ENCODE results near the gene NOL9. TPM values are rescaled to one million over a fixed set of nuclear protein-coding genes. Genes with fewer than 3 reads are reported as not detected.

NOL9 gene
- total and polyA plus RNA-seq, 5 experiments from 2014 or later, result 10.4 to 93.0 (median 19.4) TPM

DNA sequence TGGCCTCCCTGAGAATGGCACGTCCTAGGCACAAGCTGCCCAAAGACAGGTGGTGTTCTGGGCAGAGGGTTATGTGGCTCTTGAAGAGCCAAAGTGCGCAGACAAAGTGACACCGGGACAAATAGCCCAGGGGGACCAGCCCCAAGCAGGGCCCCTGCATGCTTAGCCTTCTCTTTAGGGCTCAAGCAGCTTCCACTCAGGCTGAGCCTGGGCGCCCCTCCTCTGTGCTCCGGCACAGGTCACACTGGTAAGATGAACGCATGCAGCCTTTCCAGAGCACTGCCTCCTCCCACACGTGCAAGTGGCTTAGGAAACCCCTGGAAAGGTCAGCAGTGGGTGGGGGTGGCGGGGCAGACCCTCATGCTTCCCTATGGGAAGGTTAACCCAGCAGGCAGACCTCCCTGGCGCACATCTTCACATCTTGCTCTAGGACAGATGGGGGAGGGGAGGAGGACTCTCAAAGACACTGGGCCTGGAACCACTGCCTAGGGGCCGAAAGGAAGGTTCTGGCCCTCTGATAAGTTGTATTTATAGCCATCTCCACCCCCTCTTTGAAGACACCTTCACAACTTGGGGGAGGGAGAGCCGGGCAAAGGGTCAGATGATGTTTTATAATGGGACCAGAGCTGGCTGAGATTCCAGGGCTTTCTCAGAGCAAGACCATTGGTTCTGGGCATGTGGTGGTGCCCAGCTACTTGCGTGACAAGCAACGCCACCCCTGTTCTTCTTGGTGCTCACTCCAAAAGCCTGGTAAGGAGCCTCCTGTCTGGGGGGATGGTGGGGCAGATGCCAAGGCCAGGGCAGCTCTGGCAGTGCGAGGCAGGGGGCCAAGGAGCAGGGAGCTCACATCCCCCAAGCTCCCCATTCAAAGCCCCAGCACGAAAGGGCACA, 42.8 kb upstream of the NOL9 start:
- no peaks in the 10 kb centered on the region for H3K9me3 Mint-ChIP-seq
- peaks cover 19 to 69% (median 61%) of the 10 kb centered on the region in 4 donors for H3K4me1 Mint-ChIP-seq
- peak overlapping the region in 5 of 10 donors; percentile 31 to 56 (median 41) for H3K27ac Mint-ChIP-seq
- H3K27me3 Mint-ChIP-seq, result no peaks in the 10 kb centered on the region
- POLR2A ChIA-PET, result interaction anchor here (0.9 to 1.7 kb wide), 3 partner anchors 9 to 43 kb away, joined by 3 to 7 read pairs (median 5); partner anchors contain the start of gene NOL9
- DNase-seq, result no peak
- peaks cover 0 to 52% (median 4%) of the 10 kb centered on the region in 3 donors for H3K36me3 Mint-ChIP-seq
- no peak for ATAC-seq
- peak overlapping the region in 4 of 10 donors; percentile 11 to 29 (median 24) for H3K4me3 Mint-ChIP-seq

DNA sequence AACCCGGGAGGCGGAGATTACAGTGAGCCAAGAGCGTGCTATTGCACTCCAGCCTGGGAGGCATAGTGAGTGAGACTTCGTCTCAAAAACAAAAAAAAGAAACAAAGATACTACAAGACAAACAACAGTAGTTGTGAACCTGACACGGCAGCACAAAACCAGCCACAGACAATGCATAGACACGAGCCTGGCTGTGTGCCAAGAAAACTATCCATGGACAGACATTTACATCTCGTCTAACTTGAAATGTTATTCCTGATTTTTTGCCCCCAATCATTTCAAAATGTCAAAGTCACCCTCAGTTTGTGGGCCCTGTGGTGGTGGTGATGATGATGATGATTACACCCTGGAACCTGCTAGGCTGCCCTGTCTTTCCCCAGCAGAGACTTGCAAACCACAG, 42.0 kb upstream of the NOL9 start:
- H3K4me3 Mint-ChIP-seq, result peak overlapping the region in 6 of 10 donors; percentile 16 to 68 (median 32)

DNA sequence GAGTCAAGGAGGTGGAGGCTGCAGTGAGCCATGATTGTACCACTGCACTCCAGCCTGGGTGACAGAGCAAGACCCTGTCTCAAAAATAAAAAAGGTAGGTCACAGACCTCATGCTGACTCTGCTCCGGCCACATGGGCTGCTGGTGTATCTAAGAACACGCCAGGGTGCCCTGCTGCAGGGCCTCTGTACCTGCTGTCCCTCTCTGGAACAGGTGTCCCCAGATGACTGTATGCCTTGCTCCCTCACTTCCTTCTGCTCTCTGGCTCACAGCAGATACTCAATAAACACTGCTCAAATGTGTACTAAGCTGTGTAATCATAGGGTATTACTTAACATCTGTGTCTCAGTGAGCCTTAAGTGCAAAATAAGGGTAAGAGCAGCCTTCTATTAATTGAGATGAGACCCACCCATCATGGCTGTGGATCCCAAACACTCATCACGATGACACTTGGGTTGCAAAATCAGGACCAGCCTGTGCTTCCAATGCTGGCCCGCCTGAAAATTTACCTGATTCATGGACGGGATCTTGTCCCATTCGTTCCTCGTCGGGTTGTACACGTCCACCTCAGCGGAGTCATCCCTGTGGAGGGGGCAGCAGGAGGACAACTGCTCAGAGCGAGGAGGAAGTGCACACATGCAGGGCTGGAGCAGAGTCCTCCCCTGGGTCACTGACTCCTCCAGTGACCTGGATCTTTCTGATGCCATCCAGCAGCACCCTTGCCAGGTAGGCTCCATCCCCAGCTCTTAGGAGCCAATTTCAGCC, 40.8 kb upstream of the NOL9 start:
- Mint-ChIP-seq H3K27ac (peak overlapping the region in 4 of 10 donors; percentile 3 to 71 (median 16)), H3K36me3 (peaks cover 0 to 58% (median 6%) of the 10 kb centered on the region in 3 donors), H3K4me3 (no peak overlapping the region), H3K4me1 (peaks cover 26 to 82% (median 67%) of the 10 kb centered on the region in 4 donors), H3K9me3 (no peaks in the 10 kb centered on the region), H3K27me3 (no peaks in the 10 kb centered on the region)
- no peak for ATAC-seq
- POLR2A ChIA-PET, result no interaction called here
- DNase-seq, result no peak

More for the DNA sequence above, 42.0 kb upstream of the NOL9 start:
- Mint-ChIP-seq H3K27me3 (no peaks in the 10 kb centered on the region), H3K4me1 (peaks cover 23 to 75% (median 68%) of the 10 kb centered on the region in 4 donors), H3K27ac (peak overlapping the region in 5 of 10 donors; percentile 18 to 62 (median 40)), H3K36me3 (peaks cover 0 to 52% (median 4%) of the 10 kb centered on the region in 3 donors), H3K9me3 (no peaks in the 10 kb centered on the region)
- no peak for DNase-seq
- POLR2A ChIA-PET, result no interaction called here
- no peak for ATAC-seq

DNA sequence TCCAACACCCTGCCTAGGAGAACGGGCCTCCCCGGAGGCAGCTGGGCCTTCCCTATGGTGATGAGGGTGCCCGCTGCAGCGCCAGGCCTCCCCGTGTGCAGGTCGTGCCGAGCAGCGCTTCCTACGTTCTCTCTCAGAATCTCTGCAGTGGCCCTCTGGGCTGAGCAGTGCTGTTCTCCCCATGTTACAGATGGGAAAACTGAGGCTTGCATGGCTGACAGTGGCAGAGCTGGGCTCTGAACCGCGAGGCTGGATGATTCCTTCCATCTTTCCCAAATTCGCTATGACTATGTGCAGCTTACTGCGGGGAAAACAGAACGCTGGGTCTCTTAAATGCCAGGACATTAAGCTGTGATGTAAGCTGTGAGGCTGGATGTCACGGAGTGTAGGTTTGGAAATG, 39.5 kb upstream of the NOL9 start:
- H3K27me3 Mint-ChIP-seq, result no peaks in the 10 kb centered on the region

DNA sequence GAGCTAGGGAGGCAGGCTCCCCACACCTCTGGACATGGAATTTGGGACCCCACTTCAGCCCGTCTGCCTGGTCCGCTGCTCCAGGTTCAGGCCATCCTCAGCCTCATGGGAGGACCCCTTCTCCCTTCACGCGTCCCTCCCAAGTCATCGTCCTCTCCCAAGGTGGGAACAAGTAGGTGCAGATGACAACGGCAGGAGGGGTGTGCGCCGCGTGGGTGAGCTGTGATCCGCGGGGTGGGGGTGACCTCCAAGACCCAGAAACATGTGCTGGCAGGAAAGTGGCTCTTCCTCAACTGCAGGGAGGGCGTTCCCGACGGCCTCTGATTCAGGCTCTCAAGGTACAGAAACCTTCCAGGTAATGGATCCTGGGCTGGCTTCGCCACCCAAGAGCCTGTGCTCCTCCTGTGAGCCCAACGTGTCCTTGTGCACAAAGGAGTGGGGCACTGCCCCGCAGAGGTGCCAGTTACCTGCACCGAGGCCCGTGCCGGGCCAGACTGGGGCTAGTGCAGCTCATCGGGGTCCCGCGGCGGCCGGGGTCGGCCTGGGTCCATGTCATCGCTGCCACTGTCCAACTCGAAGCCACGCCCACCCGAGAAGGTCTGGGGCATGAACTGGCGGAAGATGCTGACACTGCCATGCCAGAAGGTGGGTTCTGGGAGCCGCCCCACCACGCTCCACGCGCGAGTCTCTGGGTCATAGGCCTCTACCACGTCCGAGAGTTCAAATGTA, 38.7 kb upstream of the NOL9 start:
- no peak for ATAC-seq
- POLR2A ChIA-PET, result interaction anchor here (1.1 to 2.7 kb wide), 2 partner anchors 10 to 13 kb away, joined by 3 to 21 read pairs; partner anchors contain the start of genes KLHL21 and ZBTB48
- Mint-ChIP-seq H3K9me3 (no peaks in the 10 kb centered on the region), H3K4me3 (no peak overlapping the region), H3K27ac (peak overlapping the region in 2 of 10 donors; percentile 21 to 24), H3K4me1 (peaks cover 20 to 67% (median 51%) of the 10 kb centered on the region in 4 donors), H3K36me3 (peaks cover 0 to 67% (median 4%) of the 10 kb centered on the region in 3 donors), H3K27me3 (no peaks in the 10 kb centered on the region)
- no peak for DNase-seq

More for the DNA sequence above, 39.5 kb upstream of the NOL9 start:
- POLR2A ChIA-PET, result interaction anchor here (0.7 kb wide), 1 partner anchor 391 kb away, joined by 5 read pairs; no protein-coding TSS in a partner anchor
- ATAC-seq (no peak), DNase-seq (no peak)
- Mint-ChIP-seq H3K27ac (peak overlapping the region in 1 of 10 donors; percentile 62), H3K36me3 (peaks cover 0 to 67% (median 6%) of the 10 kb centered on the region in 3 donors), H3K4me1 (peaks cover 20 to 73% (median 54%) of the 10 kb centered on the region in 4 donors), H3K4me3 (no peak overlapping the region), H3K9me3 (no peaks in the 10 kb centered on the region)

DNA sequence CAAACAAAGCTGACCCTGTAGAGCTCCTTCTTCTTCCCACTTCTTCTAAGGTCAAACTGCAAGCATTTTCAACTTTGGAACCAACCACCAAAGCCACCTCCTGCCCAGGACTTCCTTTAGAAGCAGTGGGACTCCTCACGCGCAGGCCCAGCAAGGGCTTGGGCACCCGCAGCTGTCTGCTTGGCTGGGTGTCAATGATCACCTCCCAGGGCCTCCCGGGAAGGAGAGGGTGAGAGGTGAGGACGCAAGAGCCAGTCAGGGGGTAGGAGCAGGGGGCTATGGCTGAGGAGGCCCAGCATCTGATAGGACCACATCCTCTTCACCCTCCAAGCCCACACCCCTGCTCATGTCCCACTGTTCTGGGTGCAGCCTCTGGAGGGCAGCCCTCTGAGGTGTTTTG, 38.1 kb upstream of the NOL9 start:
- H3K4me1 Mint-ChIP-seq, result peaks cover 22 to 67% (median 50%) of the 10 kb centered on the region in 4 donors
- POLR2A ChIA-PET, result interaction anchor here (1.1 to 2.7 kb wide), 2 partner anchors 10 to 12 kb away, joined by 3 to 21 read pairs; partner anchors contain the start of genes KLHL21 and ZBTB48
- no peak overlapping the region for H3K4me3 Mint-ChIP-seq
- no peak for DNase-seq
- peak overlapping the region in 3 of 10 donors; percentile 15 to 67 (median 21) for H3K27ac Mint-ChIP-seq
- no peak for ATAC-seq
- no peaks in the 10 kb centered on the region for H3K27me3 Mint-ChIP-seq
- peaks cover 0 to 64% (median 2%) of the 10 kb centered on the region in 3 donors for H3K36me3 Mint-ChIP-seq
- H3K9me3 Mint-ChIP-seq, result no peaks in the 10 kb centered on the region

DNA sequence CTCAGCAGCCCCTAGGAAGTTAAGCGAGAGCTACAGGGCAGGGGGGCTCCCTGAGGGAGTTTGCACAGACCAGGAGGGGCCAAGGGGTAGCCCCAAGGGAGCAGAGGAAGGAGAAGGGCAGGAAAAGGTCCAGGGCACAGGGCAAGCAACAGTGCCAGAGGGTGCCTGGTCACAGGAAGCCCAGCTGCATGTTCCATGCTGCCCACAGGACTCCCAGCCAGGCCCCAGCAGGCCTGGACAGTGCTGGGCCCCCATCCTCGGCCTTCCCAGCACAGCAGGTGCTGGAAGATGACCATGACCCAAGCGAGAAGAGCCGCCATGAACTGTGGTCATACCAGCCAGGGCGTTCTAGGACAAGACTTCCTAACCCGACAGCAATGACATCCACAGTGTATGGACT, 37.3 kb upstream of the NOL9 start:
- Mint-ChIP-seq H3K9me3 (no peaks in the 10 kb centered on the region), H3K36me3 (peaks cover 0 to 61% (median 2%) of the 10 kb centered on the region in 3 donors), H3K27me3 (no peaks in the 10 kb centered on the region), H3K4me1 (peaks cover 24 to 66% (median 45%) of the 10 kb centered on the region in 4 donors), H3K27ac (peak overlapping the region in 4 of 10 donors; percentile 62 to 85 (median 72)), H3K4me3 (peak overlapping the region in 4 of 10 donors; percentile 11 to 61 (median 35))
- POLR2A ChIA-PET, result interaction anchor here (1.0 to 2.7 kb wide), 3 partner anchors 11 to 101 kb away, joined by 3 to 21 read pairs (median 5); partner anchors contain the start of genes KLHL21 and ZBTB48
- DNase-seq (no peak), ATAC-seq (no peak)

DNA sequence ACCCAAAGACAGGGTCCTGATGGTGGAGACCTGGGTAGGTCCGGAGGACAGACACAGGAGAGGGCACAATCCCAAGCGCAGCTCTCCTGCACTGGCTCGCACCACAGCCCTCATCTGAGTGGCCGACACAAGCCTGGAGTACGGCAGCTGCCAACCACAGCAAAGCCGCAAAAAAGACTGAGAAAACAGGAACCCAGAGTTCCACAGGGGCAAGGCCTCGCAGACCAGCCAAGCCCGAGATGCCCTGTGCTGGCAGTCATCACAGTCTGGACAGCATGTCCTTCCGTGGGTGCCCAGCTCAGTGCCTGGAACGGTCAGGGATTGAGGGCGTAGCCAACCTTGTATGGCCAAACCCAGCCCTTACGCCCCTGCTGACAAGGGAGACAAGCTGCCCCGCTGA, 36.9 kb upstream of the NOL9 start:
- DNase-seq, result no peak
- Mint-ChIP-seq H3K27me3 (no peaks in the 10 kb centered on the region), H3K36me3 (peaks cover 0 to 56% (median 2%) of the 10 kb centered on the region in 3 donors), H3K4me1 (peaks cover 23 to 64% (median 40%) of the 10 kb centered on the region in 4 donors), H3K27ac (peak overlapping the region; percentile 31 to 85 (median 52)), H3K9me3 (no peaks in the 10 kb centered on the region), H3K4me3 (peak overlapping the region in 5 of 10 donors; percentile 11 to 65 (median 50))
- POLR2A ChIA-PET, result interaction anchor here (1.0 to 2.7 kb wide), 2 partner anchors 11 to 101 kb away, joined by 5 to 21 read pairs; partner anchors contain the start of gene KLHL21
- peak; percentile 28 to 45 for ATAC-seq

DNA sequence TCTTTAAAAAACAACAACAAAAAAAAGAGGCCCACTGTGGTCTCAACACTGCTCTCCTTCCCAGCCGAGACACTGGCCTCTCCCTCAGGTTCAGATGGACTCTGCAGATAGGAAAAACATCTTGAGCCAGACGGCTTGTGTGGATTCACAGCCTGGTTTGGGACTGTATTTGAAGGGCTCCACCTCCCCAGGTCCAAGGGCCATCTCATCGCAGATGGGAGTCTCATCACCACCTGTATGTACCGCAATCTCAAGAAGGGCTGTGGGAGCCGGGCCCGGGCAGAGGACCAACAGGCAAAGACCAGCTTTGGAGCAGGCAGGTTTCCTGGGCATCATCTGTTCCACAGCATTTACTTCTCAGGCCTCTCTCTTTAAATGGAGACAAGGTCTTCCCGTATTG, 35.7 kb upstream of the NOL9 start:
- POLR2A ChIA-PET, result interaction anchor here (1.1 to 4.2 kb wide), 3 partner anchors 8 to 12 kb away, joined by 3 to 37 read pairs (median 6); partner anchors contain the start of genes KLHL21 and ZBTB48
- Mint-ChIP-seq H3K27me3 (no peaks in the 10 kb centered on the region), H3K36me3 (peaks cover 0 to 45% (median 2%) of the 10 kb centered on the region in 3 donors), H3K4me3 (no peak overlapping the region), H3K27ac (peak overlapping the region in 7 of 10 donors; percentile 48 to 85 (median 63)), H3K4me1 (peaks cover 13 to 56% (median 32%) of the 10 kb centered on the region in 4 donors), H3K9me3 (no peaks in the 10 kb centered on the region)
- DNase-seq (no peak), ATAC-seq (no peak)

DNA sequence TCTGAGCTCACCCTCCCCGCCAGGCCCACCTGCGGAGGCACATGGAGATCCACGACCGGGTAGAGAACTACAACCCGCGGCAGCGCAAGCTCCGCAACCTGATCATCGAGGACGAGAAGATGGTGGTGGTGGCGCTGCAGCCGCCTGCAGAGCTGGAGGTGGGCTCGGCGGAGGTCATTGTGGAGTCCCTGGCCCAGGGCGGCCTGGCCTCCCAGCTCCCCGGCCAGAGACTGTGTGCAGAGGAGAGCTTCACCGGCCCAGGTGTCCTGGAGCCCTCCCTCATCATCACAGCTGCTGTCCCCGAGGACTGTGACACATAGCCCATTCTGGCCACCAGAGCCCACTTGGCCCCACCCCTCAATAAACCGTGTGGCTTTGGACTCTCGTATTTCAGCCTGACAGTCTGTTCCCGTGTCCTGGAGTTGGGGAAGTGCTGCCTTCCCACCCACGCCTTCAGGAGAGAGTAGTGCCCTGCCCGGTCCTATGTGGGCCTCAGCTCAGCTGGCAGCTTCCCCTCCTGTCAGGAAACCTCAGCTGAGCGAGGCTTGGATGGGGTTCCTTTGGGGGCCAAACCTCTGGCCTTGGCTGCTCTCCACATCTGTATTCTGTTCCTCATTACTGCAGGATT, 34.7 kb upstream of the NOL9 start:
- Mint-ChIP-seq H3K36me3 (peaks cover 0 to 35% (median 2%) of the 10 kb centered on the region in 3 donors), H3K27me3 (no peaks in the 10 kb centered on the region), H3K9me3 (no peaks in the 10 kb centered on the region), H3K27ac (peak overlapping the region in 3 of 10 donors; percentile 15 to 77 (median 73)), H3K4me1 (peaks cover 20 to 60% (median 36%) of the 10 kb centered on the region in 4 donors), H3K4me3 (no peak overlapping the region)
- ATAC-seq, result no peak
- POLR2A ChIA-PET, result interaction anchor here (1.1 to 4.2 kb wide), 3 partner anchors 9 to 13 kb away, joined by 3 to 37 read pairs (median 6); partner anchors contain the start of genes KLHL21 and ZBTB48
- DNase-seq, result no peak
